PC-3 (cell line): ENCODE measurements around the gene GCLC.

ENCODE experiments used
- CTCF ChIP-seq: fragments of 300-600 bp; sonication (generic); conservative IDR thresholded peaks from 2 replicates; pipeline ENCODE4 v1.5.1; 2017; ENCODE audit warnings: antibody characterized with exemption, low read depth, mild to moderate bottlenecking, low read length
- EZH2 ChIP-seq: fragments of 300-600 bp; sonication (generic); IDR thresholded peaks from one replicate; pipeline ENCODE4 v1.6.1; 2017; ENCODE audit warnings: antibody characterized with exemption, mild to moderate bottlenecking, low read length; ENCODE audit not compliant: unreplicated experiment

- TF ChIP-seq CTCF (no peak), EZH2 (no peak)
Observed at GRCh38 chr6:53466257-53466656, 78.6 kb downstream of the GCLC start.
